HepG2 (cell line): ENCODE results near the gene AK4. TPM values are rescaled to one million over a fixed set of nuclear protein-coding genes. Genes with fewer than 3 reads are reported as not detected.

Experiments
- ATAC-seq: fragments of 200-7000 bp; cut with Tn5 transposase; 3 replicates; pipeline ENCODE4 v1.9.1; 2020; ENCODE audit warnings: mild to moderate bottlenecking, moderate library complexity
- BruUV-seq: library from RNA; stranded (reverse); fragments of 400-500 nt; replicated peaks from 2 replicates; lab custom pipeline; 2021; lab: Mats Ljungman, UMichigan
- CTCF ChIA-PET: fragments of 300-600 bp; formaldehyde crosslinking; extraction: SDS; loops from one replicate; lab custom pipeline; 2021; ENCODE audit warnings: low total read pairs, inconsistent platforms, low intra/inter-chr PET ratio; lab: Yijun Ruan, JAX
- POLR2A ChIA-PET: fragments of 350-600 bp; sonication (Branson Sonifier 250); formaldehyde crosslinking; loops from one replicate; lab custom pipeline; 2020; ENCODE audit warnings: antibody characterized with exemption, inconsistent platforms; lab: Yijun Ruan, JAX
- DNase-seq: peaks from one replicate; pipeline ENCODE4 v3.0.0-alpha.2; 2015; ENCODE audit warnings: low spot score
- FAIRE-seq: peaks from 3 replicates; lab custom pipeline; 2011; peaks lifted over from hg19 to GRCh38; lab: Jason Lieb, UNC
- H2AFZ ChIP-seq: one replicate; pipeline ENCODE4 v1.6.1; 2011; ENCODE audit warnings: low read length, inconsistent platforms
- H3K27ac ChIP-seq: fragments of 300-600 bp; 3 replicates; pipeline ENCODE4 v1.8.0; 2011; ENCODE audit warnings: mixed run types, mild to moderate bottlenecking, mixed read lengths, low read length, inconsistent platforms; ENCODE audit not compliant: insufficient read depth; ENCODE audit errors: extremely low read length
- H3K27me3 ChIP-seq, 2 experiments: fragments of 200-600 bp in 1 of 2; 2 replicates in 1 of 2; 3 replicates in 1 of 2; pipeline versions ENCODE4 v1.6.0 to v1.8.0; 2011; ENCODE audit warnings: low read length in 2 of 2, mild to moderate bottlenecking in 2 of 2, moderate library complexity in 2 of 2, inconsistent platforms in 1 of 2; ENCODE audit not compliant: insufficient read depth in 2 of 2, control insufficient read depth in 1 of 2
- H3K36me3 ChIP-seq, 2 experiments: fragments of 200-600 bp in 1 of 2; replicated peaks in 1 of 2; 2 replicates in 1 of 2; 3 replicates in 1 of 2; pipeline versions ENCODE4 v1.5.1 to v1.8.0; 2011; ENCODE audit warnings: low read length in 2 of 2, inconsistent platforms in 1 of 2; ENCODE audit not compliant: insufficient read depth in 2 of 2, control insufficient read depth in 1 of 2
- H3K4me1 ChIP-seq: 2 replicates; pipeline ENCODE4 v1.5.1; 2012; ENCODE audit warnings: low read length, inconsistent platforms; ENCODE audit not compliant: insufficient read depth
- H3K4me2 ChIP-seq: 2 replicates; pipeline ENCODE4 v1.6.0; 2011; ENCODE audit warnings: low read depth, low read length, inconsistent platforms
- H3K4me3 ChIP-seq, 3 experiments: fragments of 200-600 bp in 1 of 3; sonication (generic), shearing (Covaris generic) in 1 of 3; replicated peaks in 1 of 3; 2 replicates each; pipeline ENCODE4 v1.5.1; 2011 to 2016; ENCODE audit warnings: low read length in 3 of 3, inconsistent platforms in 2 of 3, low read depth in 2 of 3, mild to moderate bottlenecking in 2 of 3, control low read depth in 1 of 3, mixed read lengths in 1 of 3; ENCODE audit not compliant: insufficient read depth in 1 of 3
- H3K79me2 ChIP-seq: one replicate; pipeline ENCODE4 v1.6.1; 2011; ENCODE audit warnings: low read length, inconsistent platforms; ENCODE audit not compliant: insufficient read depth
- H3K9ac ChIP-seq: 2 replicates; pipeline ENCODE4 v1.6.0; 2011; ENCODE audit warnings: mild to moderate bottlenecking, low read depth, low read length, inconsistent platforms; ENCODE audit not compliant: insufficient read depth
- H3K9me3 ChIP-seq: 2 replicates; pipeline ENCODE4 v1.5.1; 2012; ENCODE audit warnings: mild to moderate bottlenecking, low read length
- H4K20me1 ChIP-seq: 2 replicates; pipeline ENCODE4 v1.6.0; 2011; ENCODE audit warnings: inconsistent platforms, mild to moderate bottlenecking, low read length, moderate library complexity; ENCODE audit not compliant: insufficient read depth
- ATRX ChIP-seq: sonication (generic); formaldehyde crosslinking; IDR thresholded peaks from 2 replicates; pipeline ENCODE4 v1.4.0; 2020; ENCODE audit warnings: missing genetic modification reagents, borderline replicate concordance
- CBX5 ChIP-seq: sonication (generic); formaldehyde crosslinking; IDR thresholded peaks from 2 replicates; pipeline ENCODE4 v1.4.0; 2020; ENCODE audit warnings: missing genetic modification reagents, borderline replicate concordance
- CREB1 ChIP-seq, 2 experiments: fragments of 450-650 bp in 1 of 2; IDR thresholded peaks; 2 replicates each; pipeline ENCODE4 v1.6.1; 2016 to 2017; ENCODE audit warnings: control low read depth in 1 of 2, mild to moderate bottlenecking in 1 of 2, missing compliant biosample characterization in 1 of 2, missing genetic modification characterization in 1 of 2
- HCFC1 ChIP-seq: fragments of 150-350 bp; IDR thresholded peaks from 2 replicates; pipeline ENCODE4 v1.6.1; 2014; ENCODE audit warnings: low read depth, low read length
- HDAC1 ChIP-seq: sonication (generic); formaldehyde crosslinking; IDR thresholded peaks from 2 replicates; pipeline ENCODE4 v1.5.1; 2020; ENCODE audit warnings: mild to moderate bottlenecking, missing genetic modification reagents
- IKZF5 ChIP-seq: IDR thresholded peaks from 2 replicates; pipeline ENCODE4 v1.6.1; 2018; ENCODE audit warnings: missing genetic modification reagents, mild to moderate bottlenecking, missing compliant biosample characterization
- SKIL ChIP-seq: sonication (generic); formaldehyde crosslinking; IDR thresholded peaks from 2 replicates; pipeline ENCODE4 v1.8.0; 2022; ENCODE audit warnings: missing genetic modification reagents, mild to moderate bottlenecking, moderate library complexity, borderline replicate concordance
- SP140L ChIP-seq: sonication (generic); formaldehyde crosslinking; IDR thresholded peaks from 2 replicates; pipeline ENCODE4 v1.4.0; 2020; ENCODE audit warnings: missing genetic modification reagents, borderline replicate concordance
- ZBTB49 ChIP-seq: sonication (generic); formaldehyde crosslinking; IDR thresholded peaks from 2 replicates; pipeline ENCODE4 v1.4.0; 2020; ENCODE audit warnings: missing genetic modification reagents, borderline replicate concordance
- ZNF768 ChIP-seq: sonication (generic); formaldehyde crosslinking; IDR thresholded peaks from 2 replicates; pipeline ENCODE4 v1.4.0; 2020; ENCODE audit warnings: missing genetic modification reagents
- WGBS: methylation state at CpG from one replicate; pipeline ENCODE4 v1.1.6; 2017; ENCODE audit warnings: low lambda C conversion rate; 5-methylcytosine and 5-hydroxymethylcytosine counted together
- in situ Hi-C: cut with HindIII; loops from 2 replicates; pipeline ENCODE4 v1.10.0; 2017; ENCODE audit warnings: low pct_unique_long_range_greater_than_20kb; ENCODE audit not compliant: extremely low pct_ligation_motif_present
- intact Hi-C: fragments of 100-400 bp; cut with micrococcal nuclease; formaldehyde crosslinking; loops from one replicate; pipeline ENCODE4 v1.10.0; 2022; ENCODE audit not compliant: unreplicated experiment
- polyA plus RNA-seq, 8 experiments: library from polyadenylated mRNA; depleted of rRNA in 3 of 8; stranded (reverse) in 7 of 8; unstranded in 1 of 8; fragments of >200 nt; fragmentation: Illumina TruSeq in 4 of 8; extraction: Trizol in 4 of 8; gene quantifications; 2 replicates each; pipeline versions ENCODE4 v1.2.1 to v1.2.3, GENCODE V29; 2011 to 2016; ENCODE audit warnings: low read depth in 4 of 8, missing spikeins in 1 of 8, mixed read lengths in 1 of 8; ENCODE audit not compliant: insufficient read depth in 1 of 8
- total RNA-seq, 5 experiments: library from RNA; depleted of rRNA; stranded (reverse); fragments of >200 nt; fragmentation: Illumina TruSeq; extraction: Trizol; gene quantifications; 2 replicates each; pipeline ENCODE4 v1.2.3, GENCODE V29; 2016; ENCODE audit warnings: low read depth in 1 of 5

AK4 gene
- total and polyA plus RNA-seq, 2 of the 13 experiments (the other 11 are each of a cell fraction or from before 2014, with no cell fraction given): 110 to 160 TPM

GRCh38 chr1:65211331-65211730 is 63.3 kb downstream of the AK4 start:
- Histone ChIP-seq H3K4me2 (no peak overlapping the region), H3K9me3 (no peaks in the 10 kb centered on the region), H3K9ac (no peak overlapping the region), H2AFZ (no peak overlapping the region), H4K20me1 (peaks cover 54% of the 10 kb centered on the region), H3K27ac (no peak overlapping the region), H3K27me3 (no peaks in the 10 kb centered on the region), H3K4me3 (no peak overlapping the region), H3K4me1 (peaks cover 30% of the 10 kb centered on the region), H3K36me3 (peaks cover 9 to 37% of the 10 kb centered on the region in 2 experiments), H3K79me2 (peaks cover 71% of the 10 kb centered on the region)
- no peak for TF ChIP-seq CBX5 (CRISPR knock-in tag)
- no peak for TF ChIP-seq SP140L
- TF ChIP-seq ZNF768 (CRISPR knock-in tag): no peak
- TF ChIP-seq SKIL (CRISPR knock-in tag): no peak
- TF ChIP-seq ATRX (CRISPR knock-in tag): no peak
- DNase-seq: no peak
- FAIRE-seq: no peak
- 96% methylated on average over 6 of the region's 6 CpGs for WGBS
- ATAC-seq: no peak
- POLR2A ChIA-PET: no interaction called here
- no TSS peak for BruUV-seq
- in situ Hi-C loops (no loop called here), intact Hi-C loops (no loop called here)
- CTCF ChIA-PET: no interaction called here

- ATAC-seq (no peak), DNase-seq (no peak), FAIRE-seq (no peak)
- WGBS: 76% methylated on average over 5 of the region's 5 CpGs
- no peaks in the 10 kb centered on the region for H3K9me3 ChIP-seq
- no peak overlapping the region for H3K4me3 ChIP-seq
- CTCF ChIA-PET: no interaction called here
- H3K4me2 ChIP-seq: no peak overlapping the region
- H3K79me2 ChIP-seq: peaks cover 73% of the 10 kb centered on the region
- peaks cover 52% of the 10 kb centered on the region for H4K20me1 ChIP-seq
- no TSS peak for BruUV-seq
- in situ Hi-C loops (no loop called here), intact Hi-C loops (no loop called here)
- H3K4me1 ChIP-seq: peaks cover 11% of the 10 kb centered on the region
- H2AFZ ChIP-seq: no peak overlapping the region
- H3K27me3 ChIP-seq: no peaks in the 10 kb centered on the region
- no peak overlapping the region for H3K27ac ChIP-seq
- peaks cover 11 to 35% of the 10 kb centered on the region in 2 experiments for H3K36me3 ChIP-seq
- POLR2A ChIA-PET: no interaction called here
- H3K9ac ChIP-seq: no peak overlapping the region
- TF ChIP-seq HCFC1 (no peak), HDAC1 (no peak), ZBTB49 (CRISPR knock-in tag) (no peak), IKZF5 (no peak), CREB1 (IDR thresholded peaks at IDR 0.05) (no peak), CREB1 (CRISPR knock-in tag; IDR thresholded peaks at IDR 0.05) (no peak)
Observed at GRCh38 chr1:65213271-65214023, 65.4 kb downstream of the AK4 start.
